HCT116 (cell line): ENCODE measurements around the gene CAMSAP1. TPM values are rescaled to one million over a fixed set of nuclear protein-coding genes. Genes with fewer than 3 reads are reported as not detected.

Experiments
- ATAC-seq: fragments of 200-7000 bp; cut with Tn5 transposase; 2 replicates; pipeline ENCODE4 v1.9.1; 2020; ENCODE audit warnings: mild to moderate bottlenecking, moderate library complexity
- BruUV-seq: library from RNA; stranded (reverse); fragments of 400-500 nt; replicated peaks from 2 replicates; lab custom pipeline; 2021; lab: Mats Ljungman, UMichigan
- CTCF ChIA-PET: fragments of 300-600 bp; sonication (Branson Sonifier 250); formaldehyde crosslinking; loops from one replicate; lab custom pipeline; 2021; ENCODE audit warnings: antibody characterized with exemption; lab: Charles Lee
- POLR2A ChIA-PET: fragments of 300-600, 350-600 bp; sonication (Branson Sonifier 250); formaldehyde crosslinking; loops from one replicate; lab custom pipeline; 2021; ENCODE audit warnings: antibody characterized with exemption; lab: Charles Lee
- RAD21 ChIA-PET, 2 experiments: fragments of 300-600 bp; sonication (Branson Sonifier 250); formaldehyde crosslinking; loops; one replicate each; lab custom pipeline; 2023; ENCODE audit warnings: low total read pairs in 2 of 2; ENCODE audit not compliant: uncharacterized antibody in 2 of 2, unreplicated experiment in 2 of 2, low non-redundant PET in 1 of 2; lab: Charles Lee
- DNase-seq: peaks from one replicate; pipeline ENCODE4 v3.0.0-alpha.2; 2010; ENCODE audit warnings: low read depth, low spot score
- H2AFZ ChIP-seq: fragments of 200-600 bp; shearing (Covaris generic), sonication (generic); 2 replicates; pipeline ENCODE4 v1.6.1; 2017; ENCODE audit warnings: low read depth, mixed run types, mixed read lengths, antibody characterized with exemption, low read length; ENCODE audit not compliant: poor library complexity, severe bottlenecking
- H3K27ac ChIP-seq: 2 replicates; pipeline ENCODE4 v1.5.1; 2012; ENCODE audit warnings: low read depth, low read length
- H3K27me3 ChIP-seq: fragments of 200-600 bp; sonication (generic); 2 replicates; pipeline ENCODE4 v1.6.1; 2016; ENCODE audit warnings: mixed run types, low read length, mixed read lengths; ENCODE audit not compliant: insufficient read depth
- H3K36me3 ChIP-seq, 2 experiments: fragments of 200-500 bp in 1 of 2; fragments of 200-600 bp in 1 of 2; sonication (Bioruptor generic) in 1 of 2; sonication (generic) in 1 of 2; 2 replicates each; pipeline versions ENCODE4 v1.5.1 to v1.6.1; 2014 to 2016; ENCODE audit warnings: low read length in 2 of 2, inconsistent platforms in 1 of 2, mixed read lengths in 1 of 2, mixed run types in 1 of 2; ENCODE audit not compliant: insufficient read depth in 2 of 2, control insufficient read depth in 1 of 2
- H3K4me1 ChIP-seq, 2 experiments: fragments of 200-600 bp in 1 of 2; sonication (generic) in 1 of 2; 2 replicates each; pipeline versions ENCODE4 v1.5.1 to v1.6.1; 2012 to 2017; ENCODE audit warnings: low read length in 2 of 2, inconsistent platforms in 1 of 2, mild to moderate bottlenecking in 1 of 2, mixed read lengths in 1 of 2, mixed run types in 1 of 2, moderate library complexity in 1 of 2; ENCODE audit not compliant: insufficient read depth in 2 of 2, control insufficient read depth in 1 of 2
- H3K4me2 ChIP-seq: fragments of 200-600 bp; sonication (generic); 2 replicates; pipeline ENCODE4 v1.6.1; 2017; ENCODE audit warnings: mixed run types, low read length, mixed read lengths
- H3K4me3 ChIP-seq, 2 experiments: fragments of 200-600 bp in 1 of 2; sonication (generic) in 1 of 2; replicated peaks in 1 of 2; 2 replicates each; pipeline ENCODE4 v1.5.1; 2011 to 2016; ENCODE audit warnings: low read length in 2 of 2, control low read depth in 1 of 2, low read depth in 1 of 2, mild to moderate bottlenecking in 1 of 2, mixed read lengths in 1 of 2, mixed run types in 1 of 2
- H3K79me2 ChIP-seq: fragments of 200-600 bp; sonication (generic); 2 replicates; pipeline ENCODE4 v1.6.1; 2017; ENCODE audit warnings: mild to moderate bottlenecking, mixed run types, low read length, moderate library complexity, mixed read lengths; ENCODE audit not compliant: insufficient read depth
- H3K9ac ChIP-seq: fragments of 200-600 bp; sonication (generic); 2 replicates; pipeline ENCODE4 v1.6.1; 2016; ENCODE audit warnings: low read length, mixed read lengths
- H3K9me2 ChIP-seq: fragments of 200-600 bp; sonication (generic), shearing (Covaris generic); 2 replicates; pipeline ENCODE4 v1.6.1; 2017; ENCODE audit warnings: mixed run types, mild to moderate bottlenecking, moderate library complexity; ENCODE audit not compliant: insufficient read depth
- H3K9me3 ChIP-seq, 2 experiments: fragments of 200-500 bp in 1 of 2; fragments of 200-600 bp in 1 of 2; sonication (Bioruptor generic) in 1 of 2; sonication (generic) in 1 of 2; 2 replicates each; pipeline ENCODE4 v1.6.1; 2014 to 2017; ENCODE audit warnings: low read length in 2 of 2, mixed read lengths in 2 of 2, inconsistent platforms in 1 of 2, low read depth in 1 of 2, mild to moderate bottlenecking in 1 of 2, mixed run types in 1 of 2, moderate library complexity in 1 of 2; ENCODE audit not compliant: control insufficient read depth in 1 of 2, insufficient read depth in 1 of 2
- H4K20me1 ChIP-seq: fragments of 200-600 bp; sonication (generic), shearing (Covaris generic); 2 replicates; pipeline ENCODE4 v1.6.1; 2017; ENCODE audit warnings: mixed run types, mild to moderate bottlenecking, moderate library complexity; ENCODE audit not compliant: insufficient read depth
- ATF3 ChIP-seq: IDR thresholded peaks from 2 replicates; pipeline ENCODE4 v1.6.1; 2012
- CEBPB ChIP-seq: IDR thresholded peaks from 2 replicates; pipeline ENCODE4 v1.6.1; 2012; ENCODE audit warnings: low read depth
- CTCF ChIP-seq, 3 experiments: fragments of 200-600 bp in 1 of 3; sonication (generic) in 1 of 3; IDR thresholded peaks in 2 of 3; conservative IDR thresholded peaks in 1 of 3; 2 replicates each; pipeline ENCODE4 v1.5.1; 2012 to 2017; ENCODE audit warnings: low read depth in 2 of 3, low read length in 2 of 3, antibody characterized with exemption in 1 of 3, borderline replicate concordance in 1 of 3, control low read depth in 1 of 3, mild to moderate bottlenecking in 1 of 3, mixed read lengths in 1 of 3, mixed run types in 1 of 3, moderate library complexity in 1 of 3; ENCODE audit not compliant: insufficient read depth in 1 of 3
- EGR1 ChIP-seq: IDR thresholded peaks from 2 replicates; pipeline ENCODE4 v1.6.1; 2012; ENCODE audit warnings: low read depth
- FOSL1 ChIP-seq: IDR thresholded peaks from 2 replicates; pipeline ENCODE4 v1.6.1; 2012; ENCODE audit warnings: low read depth
- MAX ChIP-seq: IDR thresholded peaks from 2 replicates; pipeline ENCODE4 v1.6.1; 2012
- POLR2A ChIP-seq: IDR thresholded peaks from 2 replicates; pipeline ENCODE4 v1.7.0; 2011; ENCODE audit warnings: borderline replicate concordance; ENCODE audit not compliant: insufficient read depth, insufficient read length; ENCODE audit errors: extremely low read depth
- POLR2AphosphoS5 ChIP-seq: IDR thresholded peaks from 2 replicates; pipeline ENCODE4 v1.6.1; 2011; ENCODE audit warnings: mild to moderate bottlenecking, low read depth, low read length, moderate library complexity
- SRF ChIP-seq: IDR thresholded peaks from 2 replicates; pipeline ENCODE4 v1.6.1; 2012; ENCODE audit warnings: low read depth
- YY1 ChIP-seq: IDR thresholded peaks from 2 replicates; pipeline ENCODE4 v1.6.1; 2011; ENCODE audit warnings: low read length, low read depth, moderate library complexity, mild to moderate bottlenecking; ENCODE audit not compliant: insufficient replicate concordance; ENCODE audit errors: extremely low read depth
- ZBTB33 ChIP-seq: IDR thresholded peaks from 2 replicates; pipeline ENCODE4 v1.6.1; 2011; ENCODE audit warnings: mild to moderate bottlenecking, low read length, moderate library complexity; ENCODE audit not compliant: insufficient replicate concordance; ENCODE audit errors: extremely low read depth
- ZNF274 ChIP-seq: fragments of 200-500 bp; sonication (Bioruptor generic); IDR thresholded peaks from 2 replicates; pipeline ENCODE4 v1.6.1; 2014; ENCODE audit warnings: mild to moderate bottlenecking, low read depth, low read length, inconsistent platforms
- intact Hi-C: fragments of 100-400 bp; cut with micrococcal nuclease; formaldehyde crosslinking; loops from 2 replicates; pipeline ENCODE4 v1.10.0; 2022
- total RNA-seq: library from RNA; stranded (reverse); gene quantifications from one replicate; pipeline ENCODE4 v1.2.1, GENCODE V29; 2021; ENCODE audit not compliant: unreplicated experiment

Gene CAMSAP1
- total RNA-seq, 1 experiment from 2014 or later: 33.1 TPM

GRCh38 chr9:135821116-135821515 lies 86.2 kb downstream of the CAMSAP1 start (continued):
- no peak for TF ChIP-seq CTCF (IDR thresholded peaks at IDR 0.05 in 2 of 3, conservative IDR thresholded peaks at IDR 0.05 in 1 of 3; ENCODE audit: borderline replicate concordance in 1 of 3, insufficient read depth in 1 of 3, low read depth in 2 of 3, low read length in 2 of 3)
- TF ChIP-seq, all 23 proteins: peak for 0

- ChIA-PET CTCF (no interaction called here), POLR2A (no interaction called here), RAD21 (no interaction called here)
- no peaks in the 10 kb centered on the region for H4K20me1 ChIP-seq
- no peak overlapping the region for H3K4me3 ChIP-seq
- H3K79me2 ChIP-seq: peaks cover 4% of the 10 kb centered on the region; the same call in 1 of the 2 replicates
- H3K36me3 ChIP-seq: peaks cover 40 to 52% of the 10 kb centered on the region in 2 experiments
- intact Hi-C loops: no loop called here
- H2AFZ ChIP-seq: no peak overlapping the region
- ATAC-seq: no peak
- TF ChIP-seq YY1 (no peak), POLR2AphosphoS5 (no peak), ATF3 (no peak), MAX (no peak), ZNF274 (no peak), CEBPB (no peak), ZBTB33 (no peak), EGR1 (no peak), SRF (no peak), FOSL1 (no peak), POLR2A (no peak)
- no peak overlapping the region for H3K27ac ChIP-seq
- H3K4me1 ChIP-seq: no peaks in the 10 kb centered on the region
- no peak overlapping the region for H3K4me2 ChIP-seq
- no peak overlapping the region for H3K9ac ChIP-seq
- no TSS peak for BruUV-seq
- no peaks in the 10 kb centered on the region for H3K9me3 ChIP-seq
- no peak for DNase-seq
- H3K27me3 ChIP-seq: no peaks in the 10 kb centered on the region
- H3K9me2 ChIP-seq: no peaks in the 10 kb centered on the region
Observed at GRCh38 chr9:135820661-135821060, 86.7 kb downstream of the CAMSAP1 start.
